HepG2 (cell line): ENCODE measurements around the gene NKIRAS1. TPM values are rescaled to one million over a fixed set of nuclear protein-coding genes. Genes with fewer than 3 reads are reported as not detected.

ENCODE experiments used
- ATAC-seq: fragments of 200-7000 bp; cut with Tn5 transposase; 3 replicates; pipeline ENCODE4 v1.9.1; 2020; ENCODE audit warnings: mild to moderate bottlenecking, moderate library complexity
- BruUV-seq: library from RNA; stranded (reverse); fragments of 400-500 nt; replicated peaks from 2 replicates; lab custom pipeline; 2021; lab: Mats Ljungman, UMichigan
- CTCF ChIA-PET: fragments of 300-600 bp; formaldehyde crosslinking; extraction: SDS; loops from one replicate; lab custom pipeline; 2021; ENCODE audit warnings: low total read pairs, inconsistent platforms, low intra/inter-chr PET ratio; lab: Yijun Ruan, JAX
- POLR2A ChIA-PET: fragments of 350-600 bp; sonication (Branson Sonifier 250); formaldehyde crosslinking; loops from one replicate; lab custom pipeline; 2020; ENCODE audit warnings: antibody characterized with exemption, inconsistent platforms; lab: Yijun Ruan, JAX
- DNase-seq: peaks from one replicate; pipeline ENCODE4 v3.0.0-alpha.2; 2015; ENCODE audit warnings: low spot score
- FAIRE-seq: peaks from 3 replicates; lab custom pipeline; 2011; peaks lifted over from hg19 to GRCh38; lab: Jason Lieb, UNC
- H2AFZ ChIP-seq: one replicate; pipeline ENCODE4 v1.6.1; 2011; ENCODE audit warnings: low read length, inconsistent platforms
- H3K27ac ChIP-seq: fragments of 300-600 bp; 3 replicates; pipeline ENCODE4 v1.8.0; 2011; ENCODE audit warnings: mixed run types, mild to moderate bottlenecking, mixed read lengths, low read length, inconsistent platforms; ENCODE audit not compliant: insufficient read depth; ENCODE audit errors: extremely low read length
- H3K27me3 ChIP-seq, 2 experiments: fragments of 200-600 bp in 1 of 2; 2 replicates in 1 of 2; 3 replicates in 1 of 2; pipeline versions ENCODE4 v1.6.0 to v1.8.0; 2011; ENCODE audit warnings: low read length in 2 of 2, mild to moderate bottlenecking in 2 of 2, moderate library complexity in 2 of 2, inconsistent platforms in 1 of 2; ENCODE audit not compliant: insufficient read depth in 2 of 2, control insufficient read depth in 1 of 2
- H3K36me3 ChIP-seq, 2 experiments: fragments of 200-600 bp in 1 of 2; replicated peaks in 1 of 2; 2 replicates in 1 of 2; 3 replicates in 1 of 2; pipeline versions ENCODE4 v1.5.1 to v1.8.0; 2011; ENCODE audit warnings: low read length in 2 of 2, inconsistent platforms in 1 of 2; ENCODE audit not compliant: insufficient read depth in 2 of 2, control insufficient read depth in 1 of 2
- H3K4me1 ChIP-seq: 2 replicates; pipeline ENCODE4 v1.5.1; 2012; ENCODE audit warnings: low read length, inconsistent platforms; ENCODE audit not compliant: insufficient read depth
- H3K4me2 ChIP-seq: 2 replicates; pipeline ENCODE4 v1.6.0; 2011; ENCODE audit warnings: low read depth, low read length, inconsistent platforms
- H3K4me3 ChIP-seq, 3 experiments: fragments of 200-600 bp in 1 of 3; sonication (generic), shearing (Covaris generic) in 1 of 3; replicated peaks in 1 of 3; 2 replicates each; pipeline ENCODE4 v1.5.1; 2011 to 2016; ENCODE audit warnings: low read length in 3 of 3, inconsistent platforms in 2 of 3, low read depth in 2 of 3, mild to moderate bottlenecking in 2 of 3, control low read depth in 1 of 3, mixed read lengths in 1 of 3; ENCODE audit not compliant: insufficient read depth in 1 of 3
- H3K79me2 ChIP-seq: one replicate; pipeline ENCODE4 v1.6.1; 2011; ENCODE audit warnings: low read length, inconsistent platforms; ENCODE audit not compliant: insufficient read depth
- H3K9ac ChIP-seq: 2 replicates; pipeline ENCODE4 v1.6.0; 2011; ENCODE audit warnings: mild to moderate bottlenecking, low read depth, low read length, inconsistent platforms; ENCODE audit not compliant: insufficient read depth
- H3K9me3 ChIP-seq: 2 replicates; pipeline ENCODE4 v1.5.1; 2012; ENCODE audit warnings: mild to moderate bottlenecking, low read length
- H4K20me1 ChIP-seq: 2 replicates; pipeline ENCODE4 v1.6.0; 2011; ENCODE audit warnings: inconsistent platforms, mild to moderate bottlenecking, low read length, moderate library complexity; ENCODE audit not compliant: insufficient read depth
- CTCF ChIP-seq: sonication (generic); formaldehyde crosslinking; IDR thresholded peaks from 2 replicates; pipeline ENCODE4 v1.5.0; 2020; ENCODE audit warnings: mild to moderate bottlenecking, missing genetic modification reagents, moderate library complexity
- HDAC2 ChIP-seq: sonication (generic); formaldehyde crosslinking; IDR thresholded peaks from 2 replicates; pipeline ENCODE4 v1.4.0; 2020; ENCODE audit warnings: missing genetic modification reagents
- MAZ ChIP-seq, 2 experiments: sonication (generic) in 1 of 2; formaldehyde crosslinking in 1 of 2; IDR thresholded peaks; 2 replicates each; pipeline versions ENCODE4 v1.5.0 to v1.6.1; 2012 to 2020; ENCODE audit warnings: low read depth in 2 of 2, mild to moderate bottlenecking in 2 of 2, borderline replicate concordance in 1 of 2, improper control_type of control experiment in 1 of 2, low read length in 1 of 2, missing genetic modification reagents in 1 of 2, moderate library complexity in 1 of 2
- NFKB2 ChIP-seq: sonication (generic); formaldehyde crosslinking; IDR thresholded peaks from 2 replicates; pipeline ENCODE4 v1.4.0; 2020; ENCODE audit warnings: missing genetic modification reagents, borderline replicate concordance
- NR2F2 ChIP-seq: IDR thresholded peaks from 2 replicates; pipeline ENCODE4 v1.6.1; 2012; ENCODE audit warnings: low read depth, inconsistent platforms, borderline replicate concordance
- PRPF4 ChIP-seq: fragments of 200-400 bp; formaldehyde crosslinking; IDR thresholded peaks from 2 replicates; pipeline ENCODE4 v1.6.1; 2016; ENCODE audit warnings: low read length, low read depth; ENCODE audit not compliant: poor library complexity, severe bottlenecking
- REPIN1 ChIP-seq: sonication (generic); formaldehyde crosslinking; IDR thresholded peaks from 2 replicates; pipeline ENCODE4 v1.8.0; 2022; ENCODE audit warnings: missing genetic modification reagents, low read depth, mild to moderate bottlenecking, borderline replicate concordance
- SMC3 ChIP-seq: IDR thresholded peaks from 2 replicates; pipeline ENCODE4 v1.6.1; 2011; ENCODE audit warnings: low read length, improper control_type of control experiment
- STAG1 ChIP-seq: sonication (generic); formaldehyde crosslinking; IDR thresholded peaks from 2 replicates; pipeline ENCODE4 v1.4.0; 2020; ENCODE audit warnings: missing genetic modification reagents
- ZBTB3 ChIP-seq: sonication (generic); formaldehyde crosslinking; IDR thresholded peaks from 2 replicates; pipeline ENCODE4 v1.4.0; 2020; ENCODE audit warnings: low read depth, mild to moderate bottlenecking, moderate library complexity, missing genetic modification reagents, borderline replicate concordance
- ZFP62 ChIP-seq: sonication (generic); formaldehyde crosslinking; IDR thresholded peaks from 2 replicates; pipeline ENCODE4 v1.4.0; 2020; ENCODE audit warnings: missing genetic modification reagents
- ZNF280B ChIP-seq: sonication (generic); formaldehyde crosslinking; IDR thresholded peaks from 2 replicates; pipeline ENCODE4 v1.5.0; 2020; ENCODE audit warnings: missing genetic modification reagents, mild to moderate bottlenecking, borderline replicate concordance
- ZNF441 ChIP-seq: sonication (generic); formaldehyde crosslinking; IDR thresholded peaks from 2 replicates; pipeline ENCODE4 v1.7.0; 2021; ENCODE audit warnings: missing genetic modification reagents, borderline replicate concordance
- ZNF567 ChIP-seq: sonication (generic); formaldehyde crosslinking; IDR thresholded peaks from 2 replicates; pipeline ENCODE4 v1.8.1; 2023; ENCODE audit warnings: mild to moderate bottlenecking, missing genetic modification reagents, borderline replicate concordance
- ZNF572 ChIP-seq: sonication (generic); formaldehyde crosslinking; IDR thresholded peaks from 2 replicates; pipeline ENCODE4 v1.5.1; 2020; ENCODE audit warnings: mild to moderate bottlenecking, missing genetic modification reagents
- WGBS: methylation state at CpG from one replicate; pipeline ENCODE4 v1.1.6; 2017; ENCODE audit warnings: low lambda C conversion rate; 5-methylcytosine and 5-hydroxymethylcytosine counted together
- in situ Hi-C: cut with HindIII; loops from 2 replicates; pipeline ENCODE4 v1.10.0; 2017; ENCODE audit warnings: low pct_unique_long_range_greater_than_20kb; ENCODE audit not compliant: extremely low pct_ligation_motif_present
- intact Hi-C: fragments of 100-400 bp; cut with micrococcal nuclease; formaldehyde crosslinking; loops from one replicate; pipeline ENCODE4 v1.10.0; 2022; ENCODE audit not compliant: unreplicated experiment
- polyA plus RNA-seq, 8 experiments: library from polyadenylated mRNA; depleted of rRNA in 3 of 8; stranded (reverse) in 7 of 8; unstranded in 1 of 8; fragments of >200 nt; fragmentation: Illumina TruSeq in 4 of 8; extraction: Trizol in 4 of 8; gene quantifications; 2 replicates each; pipeline versions ENCODE4 v1.2.1 to v1.2.3, GENCODE V29; 2011 to 2016; ENCODE audit warnings: low read depth in 4 of 8, missing spikeins in 1 of 8, mixed read lengths in 1 of 8; ENCODE audit not compliant: insufficient read depth in 1 of 8
- total RNA-seq, 5 experiments: library from RNA; depleted of rRNA; stranded (reverse); fragments of >200 nt; fragmentation: Illumina TruSeq; extraction: Trizol; gene quantifications; 2 replicates each; pipeline ENCODE4 v1.2.3, GENCODE V29; 2016; ENCODE audit warnings: low read depth in 1 of 5
- TF ChIP-seq, protein P1 (sequence below): sonication (generic); formaldehyde crosslinking; IDR thresholded peaks from 2 replicates; pipeline ENCODE4 v1.9.0; 2021; ENCODE audit warnings: missing genetic modification reagents, mild to moderate bottlenecking, borderline replicate concordance
- TF ChIP-seq, protein P2 (sequence below): sonication (generic); formaldehyde crosslinking; IDR thresholded peaks from 2 replicates; pipeline ENCODE4 v1.4.0; 2020; ENCODE audit warnings: missing genetic modification reagents

Gene NKIRAS1
- total and polyA plus RNA-seq, 2 of the 13 experiments (the other 11 are each of a cell fraction or from before 2014, with no cell fraction given): 4.3 to 8.0 TPM

DNA sequence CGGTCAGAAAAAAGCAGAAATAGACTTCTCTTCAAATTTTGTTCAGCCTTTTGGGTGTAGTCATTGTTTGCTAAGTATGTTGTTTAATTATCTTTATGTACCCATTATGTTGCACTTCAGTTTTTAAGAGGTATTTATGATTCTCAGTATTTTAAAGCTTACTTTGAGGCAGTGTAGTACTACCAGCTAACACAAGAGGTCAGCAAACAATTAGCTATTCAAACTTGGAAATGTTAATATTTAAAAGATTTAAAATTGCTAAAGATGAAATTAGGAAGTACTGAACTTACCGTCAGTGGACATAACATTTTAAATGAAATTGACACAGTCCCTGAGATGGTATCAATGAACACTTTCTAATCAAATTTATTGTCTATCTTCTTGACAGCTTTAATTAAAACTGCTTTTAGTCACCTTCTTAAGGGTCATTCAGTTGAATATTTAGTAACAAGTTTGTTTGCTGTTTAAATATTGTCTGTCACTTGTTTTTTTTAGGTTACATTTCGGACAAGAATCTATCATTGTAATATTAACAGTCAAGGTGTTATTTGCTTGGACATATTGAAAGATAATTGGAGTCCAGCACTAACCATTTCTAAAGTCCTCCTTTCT lies 28.1 kb downstream of the NKIRAS1 start:
- POLR2A ChIA-PET: interaction anchor here (0.9 to 3.0 kb wide), 2 partner anchors 28 to 37 kb away, joined by 4 to 13 read pairs; partner anchors contain the start of genes NKIRAS1 and RPL15
- intact Hi-C loops: loop anchor here (10.0 kb wide), 1 partner anchor 106 kb away; no protein-coding TSS in a partner anchor
- TF ChIP-seq ZNF280B: no peak
- no peak for TF ChIP-seq ZNF572 (CRISPR knock-in tag)
- TF ChIP-seq ZFP62 (CRISPR knock-in tag): no peak
- no peak for TF ChIP-seq ZNF441
- TF ChIP-seq MAZ (IDR thresholded peaks at IDR 0.05; ENCODE audit: borderline replicate concordance, low read depth, low read length): no peak
- no peak for TF ChIP-seq MAZ (CRISPR knock-in tag; IDR thresholded peaks at IDR 0.05; ENCODE audit: low read depth)
- peak; percentile 58 for TF ChIP-seq CTCF (CRISPR knock-in tag)
- TF ChIP-seq NR2F2: no peak
- TF ChIP-seq, protein P1, sequence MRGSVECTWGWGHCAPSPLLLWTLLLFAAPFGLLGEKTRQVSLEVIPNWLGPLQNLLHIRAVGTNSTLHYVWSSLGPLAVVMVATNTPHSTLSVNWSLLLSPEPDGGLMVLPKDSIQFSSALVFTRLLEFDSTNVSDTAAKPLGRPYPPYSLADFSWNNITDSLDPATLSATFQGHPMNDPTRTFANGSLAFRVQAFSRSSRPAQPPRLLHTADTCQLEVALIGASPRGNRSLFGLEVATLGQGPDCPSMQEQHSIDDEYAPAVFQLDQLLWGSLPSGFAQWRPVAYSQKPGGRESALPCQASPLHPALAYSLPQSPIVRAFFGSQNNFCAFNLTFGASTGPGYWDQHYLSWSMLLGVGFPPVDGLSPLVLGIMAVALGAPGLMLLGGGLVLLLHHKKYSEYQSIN (CRISPR knock-in tag): no peak
- TF ChIP-seq STAG1 (CRISPR knock-in tag): peak; percentile 62
- no peak for TF ChIP-seq ZNF567 (CRISPR knock-in tag)
- no peak for TF ChIP-seq NFKB2 (CRISPR knock-in tag)
- no peak for TF ChIP-seq PRPF4
- TF ChIP-seq SMC3: peak; percentile 45
- TF ChIP-seq ZBTB3 (CRISPR knock-in tag): no peak
- no peak for TF ChIP-seq REPIN1 (CRISPR knock-in tag)
- no peak for TF ChIP-seq HDAC2 (CRISPR knock-in tag)
- TF ChIP-seq, protein P2, sequence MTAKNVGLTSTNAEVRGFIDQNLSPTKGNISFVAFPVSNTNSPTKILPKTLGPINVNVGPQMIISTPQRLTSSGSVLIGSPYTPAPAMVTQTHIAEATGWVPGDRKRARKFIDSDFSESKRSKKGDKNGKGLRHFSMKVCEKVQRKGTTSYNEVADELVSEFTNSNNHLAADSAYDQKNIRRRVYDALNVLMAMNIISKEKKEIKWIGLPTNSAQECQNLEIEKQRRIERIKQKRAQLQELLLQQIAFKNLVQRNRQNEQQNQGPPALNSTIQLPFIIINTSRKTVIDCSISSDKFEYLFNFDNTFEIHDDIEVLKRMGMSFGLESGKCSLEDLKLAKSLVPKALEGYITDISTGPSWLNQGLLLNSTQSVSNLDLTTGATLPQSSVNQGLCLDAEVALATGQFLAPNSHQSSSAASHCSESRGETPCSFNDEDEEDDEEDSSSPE: no peak
- TF ChIP-seq, all 625 proteins: peak for 3
- no peak overlapping the region for H3K27ac ChIP-seq
- FAIRE-seq (peak; percentile 39), ATAC-seq (no peak; the same call in 2 of the 3 replicates), DNase-seq (peak; percentile 22)
- no peak overlapping the region for H3K4me2 ChIP-seq
- H3K9ac ChIP-seq: no peak overlapping the region
- no peaks in the 10 kb centered on the region; the same call in 1 of the 2 replicates for H3K4me1 ChIP-seq
- H3K36me3 ChIP-seq: peaks cover 1 to 15% of the 10 kb centered on the region in 2 experiments
- in situ Hi-C loops: no loop called here
- peaks cover 11% of the 10 kb centered on the region for H4K20me1 ChIP-seq
- 80% methylated on average over 3 of the region's 3 CpGs for WGBS
- H3K79me2 ChIP-seq: no peaks in the 10 kb centered on the region
- H3K27me3 ChIP-seq: no peaks in the 10 kb centered on the region
- CTCF ChIA-PET: no interaction called here
- H2AFZ ChIP-seq: no peak overlapping the region
- no peak overlapping the region for H3K4me3 ChIP-seq
- no TSS peak for BruUV-seq
- H3K9me3 ChIP-seq: no peaks in the 10 kb centered on the region
